GM21576 (cell line): ENCODE results near the gene CHIA.

Experiments
- ATAC-seq: cut with Tn5 transposase; IDR thresholded peaks from one replicate; pipeline ENCODE4 v1.9.1; 2021; ENCODE audit warnings: mild to moderate bottlenecking, moderate library complexity; ENCODE audit not compliant: unreplicated experiment

Gene CHIA

GRCh38 chr1:111361761-111362160, 71.1 kb downstream of the CHIA start:
- no peak for ATAC-seq

GRCh38 chr1:111364690-111365089, 74.0 kb downstream of the CHIA start:
- ATAC-seq: no peak

GRCh38 chr1:111366256-111366655, 75.6 kb downstream of the CHIA start:
- no peak for ATAC-seq

- ATAC-seq: no peak
These were observed 78.5 kb downstream of the CHIA start for GRCh38 chr1:111369177-111369576.

- ATAC-seq: no peak
These were observed 79.0 kb downstream of the CHIA start for GRCh38 chr1:111369645-111370044.
